CD14-positive monocyte (primary cell): Measurements from ENCODE around the gene MPV17L. TPM values are rescaled to one million over a fixed set of nuclear protein-coding genes. Genes with fewer than 3 reads are reported as not detected.

ENCODE experiments used
- DNase-seq, 3 donors: peaks; one replicate each; pipeline ENCODE4 v3.0.0-alpha.2; 2011 to 2022
- H2AFZ ChIP-seq: 2 replicates; pipeline ENCODE4 v1.6.0; 2012; ENCODE audit warnings: mild to moderate bottlenecking, low read depth, low read length, inconsistent platforms; ENCODE audit not compliant: insufficient read depth, poor library complexity, severe bottlenecking
- H3K27ac ChIP-seq, 2 donors: 1 replicate in 1 of 2; 2 replicates in 1 of 2; pipeline ENCODE4 v1.5.1; 2012 to 2013; ENCODE audit warnings: low read length in 2 of 2, control low read depth in 1 of 2, inconsistent platforms in 1 of 2, low read depth in 1 of 2, mild to moderate bottlenecking in 1 of 2
- H3K27me3 ChIP-seq, 2 donors: one replicate each; pipeline versions ENCODE4 v1.6.0 to v1.6.1; 2011 to 2013; ENCODE audit warnings: low read length in 2 of 2; ENCODE audit not compliant: control insufficient read depth in 2 of 2, insufficient read depth in 2 of 2
- H3K36me3 ChIP-seq, 2 donors: replicated peaks in 1 of 2; 1 replicate in 1 of 2; 2 replicates in 1 of 2; pipeline versions ENCODE4 v1.5.1 to v1.6.1; 2012 to 2013; ENCODE audit warnings: low read length in 2 of 2, control low read depth in 1 of 2, inconsistent platforms in 1 of 2, mild to moderate bottlenecking in 1 of 2; ENCODE audit not compliant: insufficient read depth in 2 of 2, control insufficient read depth in 1 of 2
- H3K4me1 ChIP-seq, 2 donors: 1 replicate in 1 of 2; 2 replicates in 1 of 2; pipeline versions ENCODE4 v1.5.1 to v1.6.1; 2012 to 2013; ENCODE audit warnings: low read length in 2 of 2, control low read depth in 1 of 2, inconsistent platforms in 1 of 2, mild to moderate bottlenecking in 1 of 2, moderate library complexity in 1 of 2; ENCODE audit not compliant: insufficient read depth in 2 of 2, control insufficient read depth in 1 of 2
- H3K4me2 ChIP-seq: replicated peaks from 2 replicates; pipeline ENCODE3; 2012; ENCODE audit warnings: low read length, moderate library complexity, mild to moderate bottlenecking; ENCODE audit not compliant: poor library complexity, severe bottlenecking; ENCODE audit errors: extremely low read depth
- H3K4me3 ChIP-seq, 3 experiments: fragments of 200-600 bp in 1 of 3; sonication (generic) in 1 of 3; replicated peaks in 1 of 3; 1 replicate in 2 of 3; 2 replicates in 1 of 3; pipeline ENCODE4 v1.5.1; 2011 to 2013; ENCODE audit warnings: low read length in 3 of 3, mild to moderate bottlenecking in 3 of 3, control low read depth in 2 of 3, low read depth in 2 of 3, inconsistent platforms in 1 of 3, moderate library complexity in 1 of 3
- H3K79me2 ChIP-seq: 2 replicates; pipeline ENCODE4 v1.6.0; 2012; ENCODE audit warnings: mild to moderate bottlenecking, control low read depth, inconsistent platforms, low read length, moderate library complexity; ENCODE audit not compliant: insufficient read depth
- H3K9ac ChIP-seq: 2 replicates; pipeline ENCODE4 v1.6.0; 2017; ENCODE audit warnings: low read length, mild to moderate bottlenecking; ENCODE audit not compliant: insufficient read depth, poor library complexity, severe bottlenecking
- H3K9me3 ChIP-seq, 2 donors: replicated peaks in 1 of 2; 1 replicate in 1 of 2; 2 replicates in 1 of 2; pipeline versions ENCODE4 v1.5.1 to v1.6.1; 2012 to 2013; ENCODE audit warnings: low read length in 2 of 2, control low read depth in 1 of 2; ENCODE audit not compliant: control insufficient read depth in 1 of 2, insufficient read depth in 1 of 2
- H4K20me1 ChIP-seq: 2 replicates; pipeline ENCODE4 v1.6.0; 2012; ENCODE audit warnings: mild to moderate bottlenecking, low read length, control low read depth, moderate library complexity; ENCODE audit not compliant: insufficient read depth
- H3K27ac Mint-ChIP-seq, 7 donors: one replicate each; pipeline ENCODE4 v1.8.0; 2020; ENCODE audit warnings: mild to moderate bottlenecking in 7 of 7, mixed read lengths in 7 of 7, moderate library complexity in 6 of 7, inconsistent platforms in 2 of 7
- H3K27me3 Mint-ChIP-seq, 3 donors: one replicate each; pipeline ENCODE4 v1.8.0; 2021 to 2022; ENCODE audit warnings: low read depth in 3 of 3, mild to moderate bottlenecking in 3 of 3, mixed read lengths in 3 of 3, moderate library complexity in 3 of 3, inconsistent platforms in 1 of 3
- H3K36me3 Mint-ChIP-seq, 2 donors: one replicate each; pipeline ENCODE4 v1.8.0; 2020; ENCODE audit warnings: mixed read lengths in 2 of 2, inconsistent platforms in 1 of 2, mild to moderate bottlenecking in 1 of 2
- H3K4me1 Mint-ChIP-seq: one replicate; pipeline ENCODE4 v1.8.0; 2020; ENCODE audit warnings: mild to moderate bottlenecking, mixed read lengths
- H3K4me3 Mint-ChIP-seq, 2 donors: one replicate each; pipeline ENCODE4 v1.8.0; 2020; ENCODE audit warnings: mild to moderate bottlenecking in 2 of 2, mixed read lengths in 2 of 2, moderate library complexity in 1 of 2
- H3K9me3 Mint-ChIP-seq, 7 donors: one replicate each; pipeline ENCODE4 v1.8.0; 2020 to 2022; ENCODE audit warnings: mixed read lengths in 7 of 7, mild to moderate bottlenecking in 6 of 7, moderate library complexity in 6 of 7, inconsistent platforms in 2 of 7
- WGBS: methylation state at CpG from one replicate; pipeline ENCODE4 v1.1.5; 2013; ENCODE audit warnings: missing lambda C conversion rate; ENCODE audit not compliant: insufficient coverage; 5-methylcytosine and 5-hydroxymethylcytosine counted together
- intact Hi-C, 2 donors: fragments of 100-400 bp; cut with micrococcal nuclease; formaldehyde crosslinking; loops; one replicate each; pipeline versions ENCODE4 v1.15.0 to v1.15.1; 2023
- polyA plus RNA-seq, 3 donors: library from polyadenylated mRNA; depleted of rRNA in 1 of 3; unstranded in 2 of 3; stranded (reverse) in 1 of 3; fragments of 300-500 nt in 2 of 3; fragments of >200 nt in 1 of 3; fragmentation: Illumina TruSeq in 2 of 3; gene quantifications; 1 replicate in 2 of 3; 2 replicates in 1 of 3; pipeline ENCODE4 v1.2.3, GENCODE V29; 2012 to 2021
- TF ChIP-seq, protein P1 (sequence below): fragments of 200-600 bp; IDR thresholded peaks from one replicate; pipeline ENCODE4 v1.8.0; 2022; ENCODE audit warnings: antibody characterized with exemption, mild to moderate bottlenecking

The MPV17L gene
- polyA plus RNA-seq, 3 donors: 0.13 to 0.58 TPM; not detected in 1

GRCh38 chr16:15450624-15451023, 55.1 kb downstream of the MPV17L start:
- whole genome bisulfite sequencing: 93% methylated on average over 5 of the region's 6 CpGs
- Histone ChIP-seq H3K9ac (no peak overlapping the region), H3K27ac (no peak overlapping the region), H3K79me2 (no peaks in the 10 kb centered on the region), H3K4me1 (no peaks in the 10 kb centered on the region), H4K20me1 (no peaks in the 10 kb centered on the region), H3K4me3 (no peak overlapping the region), H3K36me3 (no peaks in the 10 kb centered on the region), H3K4me2 (no peak overlapping the region), H3K9me3 (no peaks in the 10 kb centered on the region), H2AFZ (no peak overlapping the region), H3K27me3 (no peaks in the 10 kb centered on the region)
- intact Hi-C loops: no loop called here
- DNase-seq: no peak
- Mint-ChIP-seq H3K27ac (no peak overlapping the region), H3K27me3 (peaks cover 4 to 6% (median 5%) of the 10 kb centered on the region in 3 donors), H3K4me1 (no peaks in the 10 kb centered on the region), H3K4me3 (no peak overlapping the region), H3K36me3 (no peaks in the 10 kb centered on the region), H3K9me3 (peaks cover under 1 to 5% (median 3%) of the 10 kb centered on the region in 7 donors)
- TF ChIP-seq, protein P1, sequence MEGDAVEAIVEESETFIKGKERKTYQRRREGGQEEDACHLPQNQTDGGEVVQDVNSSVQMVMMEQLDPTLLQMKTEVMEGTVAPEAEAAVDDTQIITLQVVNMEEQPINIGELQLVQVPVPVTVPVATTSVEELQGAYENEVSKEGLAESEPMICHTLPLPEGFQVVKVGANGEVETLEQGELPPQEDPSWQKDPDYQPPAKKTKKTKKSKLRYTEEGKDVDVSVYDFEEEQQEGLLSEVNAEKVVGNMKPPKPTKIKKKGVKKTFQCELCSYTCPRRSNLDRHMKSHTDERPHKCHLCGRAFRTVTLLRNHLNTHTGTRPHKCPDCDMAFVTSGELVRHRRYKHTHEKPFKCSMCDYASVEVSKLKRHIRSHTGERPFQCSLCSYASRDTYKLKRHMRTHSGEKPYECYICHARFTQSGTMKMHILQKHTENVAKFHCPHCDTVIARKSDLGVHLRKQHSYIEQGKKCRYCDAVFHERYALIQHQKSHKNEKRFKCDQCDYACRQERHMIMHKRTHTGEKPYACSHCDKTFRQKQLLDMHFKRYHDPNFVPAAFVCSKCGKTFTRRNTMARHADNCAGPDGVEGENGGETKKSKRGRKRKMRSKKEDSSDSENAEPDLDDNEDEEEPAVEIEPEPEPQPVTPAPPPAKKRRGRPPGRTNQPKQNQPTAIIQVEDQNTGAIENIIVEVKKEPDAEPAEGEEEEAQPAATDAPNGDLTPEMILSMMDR: no peak

DNA sequence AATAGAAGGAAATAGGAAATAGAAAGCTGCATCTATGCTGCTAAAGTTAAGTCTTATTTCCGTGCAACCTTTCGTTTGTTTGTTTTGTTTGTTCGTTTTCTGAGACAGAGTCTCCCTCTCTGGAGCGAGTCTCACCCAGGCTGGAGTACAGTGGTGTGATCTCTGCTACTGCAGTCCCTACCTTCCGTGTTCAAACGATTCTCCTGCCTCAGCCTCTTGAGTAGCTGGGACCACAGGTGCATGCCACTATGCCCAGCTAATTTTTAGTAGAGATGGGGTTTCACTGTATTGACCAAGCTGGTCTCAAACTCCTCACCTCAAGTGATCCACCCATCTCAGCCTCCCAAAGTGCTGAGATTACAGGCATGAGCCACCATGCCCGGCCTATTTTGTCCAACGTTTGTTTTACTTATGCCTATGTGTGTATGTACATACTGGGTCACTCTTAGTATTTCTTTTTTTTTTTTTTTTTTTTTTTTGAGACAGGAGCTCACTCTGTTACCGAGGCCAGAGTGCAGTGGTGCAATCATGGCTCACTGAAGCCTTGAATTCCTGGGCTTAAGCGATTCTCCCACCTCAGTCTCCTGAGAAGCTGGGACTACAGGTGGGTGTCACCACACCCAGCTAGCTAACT, 55.7 kb downstream of the MPV17L start:
- no peak overlapping the region for H3K4me3 ChIP-seq
- H3K27ac ChIP-seq: no peak overlapping the region
- peaks cover 0 to 3% (median 0%) of the 10 kb centered on the region in 7 donors for H3K9me3 Mint-ChIP-seq
- H3K36me3 Mint-ChIP-seq: no peaks in the 10 kb centered on the region
- H3K36me3 ChIP-seq: no peaks in the 10 kb centered on the region
- TF ChIP-seq, protein P1: no peak
- H3K27me3 Mint-ChIP-seq: peaks cover 4 to 6% (median 5%) of the 10 kb centered on the region in 3 donors
- no peak for DNase-seq
- no peaks in the 10 kb centered on the region for H3K9me3 ChIP-seq
- no peaks in the 10 kb centered on the region for H3K27me3 ChIP-seq
- no peaks in the 10 kb centered on the region for H3K4me1 ChIP-seq
- intact Hi-C loops: no loop called here
- H3K79me2 ChIP-seq: no peaks in the 10 kb centered on the region
- no peak overlapping the region for H3K9ac ChIP-seq
- peak overlapping the region in 1 of 7 donors; percentile 50 for H3K27ac Mint-ChIP-seq
- no peak overlapping the region for H3K4me2 ChIP-seq
- WGBS: 92% methylated on average over 3 of the region's 10 CpGs
- no peaks in the 10 kb centered on the region for H4K20me1 ChIP-seq
- H3K4me1 Mint-ChIP-seq: no peaks in the 10 kb centered on the region
- no peak overlapping the region for H2AFZ ChIP-seq
- H3K4me3 Mint-ChIP-seq: no peak overlapping the region
